Esophagus squamous epithelium (tissue), 4 donors: ENCODE measurements around the gene IPO7.

Experiments
- CTCF ChIP-seq, 6 experiments: fragments of 450-650 bp in 4 of 6; fragments of 200-600 bp in 2 of 6; sonication (generic) in 2 of 6; IDR thresholded peaks; one replicate each; pipeline ENCODE4 v1.5.1; 2016 to 2019; ENCODE audit warnings: antibody characterized with exemption in 6 of 6, mild to moderate bottlenecking in 4 of 6, moderate library complexity in 4 of 6
- POLR2A ChIP-seq, 4 donors: fragments of 450-650 bp; IDR thresholded peaks; one replicate each; pipeline ENCODE4 v1.6.1; 2017; ENCODE audit warnings: antibody characterized with exemption in 4 of 4, mild to moderate bottlenecking in 4 of 4, moderate library complexity in 3 of 4

GRCh38 chr11:9351321-9351881 lies 33.1 kb upstream of the IPO7 start:
- TF ChIP-seq CTCF (IDR thresholded peaks at IDR 0.05) = no peak
- no peak for TF ChIP-seq POLR2A (IDR thresholded peaks at IDR 0.05)
